Jurkat, Clone E6-1 (cell line): ENCODE results near the gene NKAPD1. TPM values are rescaled to one million over a fixed set of nuclear protein-coding genes. Genes with fewer than 3 reads are reported as not detected.
"Not testable (repeated sequence)": the region's sequence is repeated elsewhere in the genome, so short reads cannot be mapped to it uniquely, and the experiment has no call there.

Experiments used
- DNase-seq: peaks from one replicate; pipeline ENCODE4 v3.0.0-alpha.2; 2011; ENCODE audit warnings: low read depth, low spot score
- H3K4me3 ChIP-seq: 2 replicates; pipeline ENCODE4 v1.5.1; 2011; ENCODE audit warnings: mild to moderate bottlenecking, low read length, control low read depth, moderate library complexity
- polyA plus RNA-seq: library from polyadenylated mRNA; unstranded; fragments of >200 nt; gene quantifications from one replicate; pipeline ENCODE4 v1.2.1, GENCODE V29; 2012; ENCODE audit warnings: missing spikeins; ENCODE audit not compliant: insufficient read length, insufficient read depth

The NKAPD1 gene
- 46.6 TPM for polyA plus RNA-seq

- peak within 1 kb of the TSS; percentile 89 for H3K4me3 ChIP-seq
- DNase-seq, result peak; percentile 91
These were observed at the start of gene NKAPD1, which contains the start of gene PIH1D2 for GRCh38 chr11:112073941-112074811. TSS of gene NKAPD1 (plus strand) at chr11:112074299. CDS start at chr11:112075575, 1,276 bp downstream. TSS of gene PIH1D2 (minus strand) at chr11:112074017. CDS start at chr11:112073174, 843 bp downstream.

- peak within 1 kb of the TSS; percentile 96 for H3K4me3 ChIP-seq
- DNase-seq, result peak; percentile 87
These were observed 49.1 kb upstream of the NKAPD1 start, which contains the start of gene DLAT for GRCh38 chr11:112024773-112025678. TSS of gene DLAT (plus strand) at chr11:112025408. CDS start at chr11:112025473, 65 bp downstream.

- peak overlapping the region; percentile 96 for H3K4me3 ChIP-seq
- no peak for DNase-seq
These were observed 48.4 kb upstream of the NKAPD1 start for GRCh38 chr11:112025707-112026106.

- DNase-seq, H3K4me3 ChIP-seq: not testable (repeated sequence)
These were observed 47.2 kb upstream of the NKAPD1 start for GRCh38 chr11:112026784-112027410.

- DNase-seq, result no peak
- no peak overlapping the region for H3K4me3 ChIP-seq
These were observed 44.6 kb upstream of the NKAPD1 start for GRCh38 chr11:112029460-112029859.

- no peak for DNase-seq
- no peak overlapping the region for H3K4me3 ChIP-seq
These were observed 40.2 kb upstream of the NKAPD1 start for GRCh38 chr11:112033902-112034301.

- peak; percentile 28 for DNase-seq
- H3K4me3 ChIP-seq, result no peak overlapping the region
These were observed 36.6 kb upstream of the NKAPD1 start for GRCh38 chr11:112037527-112037926.

- H3K4me3 ChIP-seq, result no peak overlapping the region
- DNase-seq, result no peak
These were observed 31.7 kb upstream of the NKAPD1 start for GRCh38 chr11:112042161-112042960.

GRCh38 chr11:112042961-112043304, 31.2 kb upstream of the NKAPD1 start:
- DNase-seq, result no peak
- H3K4me3 ChIP-seq, result no peak overlapping the region

GRCh38 chr11:112044961-112045360, 29.1 kb upstream of the NKAPD1 start:
- H3K4me3 ChIP-seq, result no peak overlapping the region
- no peak for DNase-seq

- not testable (repeated sequence) for H3K4me3 ChIP-seq, DNase-seq
These were observed 27.5 kb upstream of the NKAPD1 start for GRCh38 chr11:112046647-112047046.

GRCh38 chr11:112048256-112048655, 25.8 kb upstream of the NKAPD1 start:
- not testable (repeated sequence) for DNase-seq, H3K4me3 ChIP-seq

GRCh38 chr11:112049777-112050176, 24.3 kb upstream of the NKAPD1 start:
- no peak for DNase-seq
- no peak overlapping the region for H3K4me3 ChIP-seq

- no peak overlapping the region for H3K4me3 ChIP-seq
- DNase-seq, result no peak
These were observed 23.4 kb upstream of the NKAPD1 start for GRCh38 chr11:112050721-112051120.

- no peak overlapping the region for H3K4me3 ChIP-seq
- DNase-seq, result no peak
These were observed 22.3 kb upstream of the NKAPD1 start for GRCh38 chr11:112051768-112052167.

- DNase-seq, result no peak
- no peak overlapping the region for H3K4me3 ChIP-seq
These were observed 16.9 kb upstream of the NKAPD1 start for GRCh38 chr11:112057170-112057569.

GRCh38 chr11:112058103-112058502, 16.0 kb upstream of the NKAPD1 start:
- DNase-seq, result no peak
- H3K4me3 ChIP-seq, result no peak overlapping the region

GRCh38 chr11:112062923-112063322, 11.2 kb upstream of the NKAPD1 start:
- H3K4me3 ChIP-seq, result no peak overlapping the region
- DNase-seq, result no peak
